NCI-H446 treated with DMSO at 0.1 percent for 48 hours (cell line): ENCODE data around the gene HTD2.

Experiments
- DNase-seq: peaks from one replicate; lab custom pipeline; 2025; lab: John Stamatoyannopoulos, UW

The HTD2 gene

GRCh38 chr3:58292866-58293265, 13.5 kb upstream of the HTD2 start:
- DNase-seq = no peak

DNA sequence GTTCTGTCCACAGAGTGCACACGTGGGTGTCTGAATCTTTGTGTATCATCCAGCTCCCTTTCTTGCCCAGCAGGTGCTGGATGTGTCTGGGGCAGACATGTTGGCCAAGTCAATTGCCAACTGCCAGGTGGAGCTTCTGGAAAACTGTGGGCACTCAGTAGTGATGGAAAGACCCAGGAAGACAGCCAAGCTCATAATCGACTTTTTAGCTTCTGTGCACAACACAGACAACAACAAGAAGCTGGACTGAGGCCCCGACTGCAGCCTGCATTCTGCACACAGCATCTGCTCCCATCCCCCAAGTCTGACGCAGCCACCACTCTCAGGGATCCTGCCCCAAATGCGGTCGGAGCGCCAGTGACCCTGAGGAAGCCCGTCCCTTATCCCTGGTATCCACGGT, 12.8 kb upstream of the HTD2 start:
- DNase-seq = peak; percentile 24

- no peak for DNase-seq
Measured at GRCh38 chr3:58296269-58296668, 10.1 kb upstream of the HTD2 start.

- no peak for DNase-seq
Measured at GRCh38 chr3:58296843-58297242, 9.5 kb upstream of the HTD2 start.

DNA sequence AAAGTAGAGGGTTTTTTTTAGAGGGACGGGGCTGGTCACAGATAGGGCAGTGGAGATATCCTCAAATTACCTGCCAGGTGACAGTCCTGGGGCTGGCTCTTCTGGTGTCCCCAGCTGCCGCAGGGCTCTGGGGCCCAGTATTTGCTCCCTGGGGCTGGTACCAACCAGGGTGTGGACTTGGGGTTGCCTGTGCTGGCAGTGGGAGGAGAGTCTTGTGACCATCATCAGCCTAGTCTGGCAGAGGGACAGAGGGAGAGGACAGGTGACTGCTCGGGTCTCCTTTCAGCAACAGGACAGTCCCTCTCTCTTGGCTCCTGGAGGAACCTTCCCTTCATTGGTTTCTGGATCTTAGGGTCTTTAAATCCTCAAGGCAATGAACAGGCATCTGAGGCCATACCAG, 8.1 kb upstream of the HTD2 start:
- no peak for DNase-seq

- no peak for DNase-seq
Measured at GRCh38 chr3:58299075-58299474, 7.2 kb upstream of the HTD2 start.

DNA sequence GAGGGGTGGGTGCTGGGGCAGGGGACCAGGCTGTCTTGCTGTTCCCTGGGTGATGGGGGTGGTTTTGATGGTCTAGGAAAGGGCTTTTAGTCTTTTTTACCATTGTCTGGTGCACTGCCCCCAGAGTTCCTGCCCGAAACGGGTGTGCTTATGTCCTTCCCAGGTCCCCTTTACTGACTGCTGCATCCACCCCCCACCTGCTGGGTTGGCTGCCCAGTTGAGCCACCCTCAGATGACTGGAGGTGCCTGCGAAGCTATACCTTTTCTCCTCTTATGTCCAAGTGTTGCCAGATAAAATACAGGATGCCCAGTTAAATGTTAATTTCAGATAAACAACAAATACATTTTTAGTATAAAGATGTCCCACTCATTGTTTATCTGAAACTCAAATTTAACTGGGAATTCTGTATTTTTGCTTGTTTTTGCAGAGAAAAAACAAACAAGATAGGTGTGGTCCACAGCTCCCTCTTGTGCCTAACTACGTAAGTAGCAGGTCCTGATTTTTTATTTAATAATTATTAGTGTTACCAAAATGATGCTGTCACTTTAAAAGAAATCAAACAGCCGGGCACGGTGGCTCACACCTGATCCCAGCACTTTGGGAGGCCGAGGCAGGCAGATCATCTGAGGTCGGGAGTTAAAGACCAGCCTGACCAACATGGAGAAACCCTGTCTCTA, 6.3 kb upstream of the HTD2 start:
- DNase-seq = no peak

DNA sequence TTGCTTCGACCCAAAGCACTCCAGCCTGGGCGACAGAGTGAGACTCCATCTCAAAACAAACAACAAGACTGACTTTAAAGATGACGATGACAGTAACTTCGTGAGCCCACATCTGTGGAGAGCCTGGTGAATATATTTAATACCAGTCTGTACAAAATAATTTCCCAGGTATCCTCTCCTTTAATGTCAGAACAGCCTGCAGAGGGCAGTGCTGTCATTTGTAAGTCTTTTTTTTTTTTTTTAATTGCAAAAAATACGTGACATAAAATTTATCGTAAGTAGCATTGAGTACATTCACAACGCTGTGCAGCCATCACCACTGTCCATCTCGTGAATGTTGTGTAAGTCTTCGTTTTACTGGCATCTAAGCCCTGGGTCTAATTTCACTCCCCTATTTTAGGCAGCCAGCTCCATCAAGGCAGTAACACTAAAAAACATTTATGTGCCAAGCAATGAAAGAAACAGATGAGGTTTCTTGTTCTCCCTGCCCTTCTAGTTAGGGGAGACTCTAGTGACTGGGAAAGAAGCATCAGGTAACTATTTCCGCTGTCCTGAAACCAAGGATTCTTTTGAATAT, 1.4 kb downstream of the HTD2 start:
- DNase-seq = peak; percentile 1

- no peak for DNase-seq
Measured at GRCh38 chr3:58308728-58309127, 2.4 kb downstream of the HTD2 start.

DNA sequence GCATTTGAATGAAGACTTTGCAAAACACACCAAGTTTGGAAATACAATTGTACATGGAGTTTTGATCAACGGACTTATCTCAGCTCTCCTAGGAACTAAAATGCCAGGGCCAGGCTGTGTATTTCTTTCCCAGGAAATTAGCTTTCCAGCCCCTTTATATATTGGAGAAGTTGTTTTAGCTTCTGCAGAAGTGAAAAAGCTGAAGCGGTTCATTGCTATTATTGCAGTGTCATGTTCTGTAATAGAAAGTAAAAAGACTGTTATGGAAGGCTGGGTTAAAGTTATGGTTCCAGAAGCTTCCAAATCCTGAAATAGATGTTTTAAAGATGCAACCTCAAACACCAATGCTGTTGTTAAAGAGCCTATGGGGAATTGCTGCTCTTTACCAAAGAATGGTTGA, 11.5 kb downstream of the HTD2 start:
- no peak for DNase-seq

GRCh38 chr3:58321791-58322190, 15.5 kb downstream of the HTD2 start:
- DNase-seq = no peak

- no peak for DNase-seq
Measured at GRCh38 chr3:58322793-58323192, 16.5 kb downstream of the HTD2 start.

DNA sequence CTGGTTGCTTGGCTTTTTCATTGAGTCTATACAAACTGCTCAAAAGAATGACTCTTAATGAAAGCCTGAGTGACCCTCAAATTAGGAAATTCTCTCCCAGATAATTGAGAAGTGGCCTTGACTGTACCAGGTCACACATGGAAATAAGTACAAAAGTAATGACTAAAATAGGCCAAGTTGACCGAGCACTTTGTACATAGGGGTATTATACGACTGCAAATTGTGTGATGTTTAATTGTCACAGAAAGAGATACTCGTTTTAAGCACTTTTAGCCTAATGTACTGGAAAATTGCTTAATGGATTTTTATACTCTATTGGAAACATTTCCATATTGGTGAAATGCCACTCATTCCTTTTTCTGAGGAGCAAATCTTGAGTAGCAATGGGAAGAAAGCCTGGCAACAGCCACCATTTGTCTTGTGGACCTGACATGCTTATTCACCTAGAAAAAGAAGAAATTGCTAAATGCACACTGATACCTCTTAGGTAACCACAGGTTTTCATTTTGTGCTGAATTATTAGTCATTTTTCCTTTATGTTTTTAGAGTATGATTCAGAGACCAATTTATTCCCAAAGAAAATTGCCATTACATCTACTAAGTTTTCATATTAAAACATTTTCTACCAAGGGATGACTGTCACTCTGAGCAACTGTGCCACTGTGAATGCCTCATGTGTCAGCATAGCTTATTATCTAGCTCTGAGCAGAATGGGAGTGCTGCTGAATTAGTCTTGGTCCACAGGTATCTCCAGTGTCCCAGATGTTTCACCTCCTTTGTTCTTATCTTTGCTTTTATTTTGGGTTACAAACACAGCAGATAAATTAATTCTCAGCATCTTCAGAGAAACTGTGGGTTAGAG, 17.4 kb downstream of the HTD2 start:
- no peak for DNase-seq

GRCh38 chr3:58324391-58325390, 18.4 kb downstream of the HTD2 start:
- DNase-seq = no peak

DNA sequence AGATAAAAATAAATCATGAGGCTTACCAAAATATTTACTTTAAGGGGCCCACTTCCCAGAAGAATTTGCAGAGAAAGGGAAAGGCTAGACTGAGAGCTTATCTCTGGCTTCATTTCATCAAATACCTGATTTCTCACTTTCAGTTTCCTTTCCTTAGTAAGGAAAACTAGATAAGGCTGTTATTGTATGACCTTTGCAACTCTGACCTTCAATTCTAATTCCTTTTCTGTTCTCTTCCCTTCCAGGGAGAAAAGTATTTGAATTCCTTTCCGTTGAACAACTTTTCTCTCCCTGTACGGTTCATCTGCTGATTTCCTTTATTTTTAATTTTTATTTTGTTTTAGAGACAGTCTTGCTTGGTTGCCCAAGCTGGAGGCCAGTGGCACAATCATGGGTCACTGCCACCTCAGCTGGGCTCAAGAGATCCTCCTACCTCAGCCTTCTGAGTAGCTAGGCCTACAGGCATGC, 19.2 kb downstream of the HTD2 start:
- DNase-seq = no peak

DNA sequence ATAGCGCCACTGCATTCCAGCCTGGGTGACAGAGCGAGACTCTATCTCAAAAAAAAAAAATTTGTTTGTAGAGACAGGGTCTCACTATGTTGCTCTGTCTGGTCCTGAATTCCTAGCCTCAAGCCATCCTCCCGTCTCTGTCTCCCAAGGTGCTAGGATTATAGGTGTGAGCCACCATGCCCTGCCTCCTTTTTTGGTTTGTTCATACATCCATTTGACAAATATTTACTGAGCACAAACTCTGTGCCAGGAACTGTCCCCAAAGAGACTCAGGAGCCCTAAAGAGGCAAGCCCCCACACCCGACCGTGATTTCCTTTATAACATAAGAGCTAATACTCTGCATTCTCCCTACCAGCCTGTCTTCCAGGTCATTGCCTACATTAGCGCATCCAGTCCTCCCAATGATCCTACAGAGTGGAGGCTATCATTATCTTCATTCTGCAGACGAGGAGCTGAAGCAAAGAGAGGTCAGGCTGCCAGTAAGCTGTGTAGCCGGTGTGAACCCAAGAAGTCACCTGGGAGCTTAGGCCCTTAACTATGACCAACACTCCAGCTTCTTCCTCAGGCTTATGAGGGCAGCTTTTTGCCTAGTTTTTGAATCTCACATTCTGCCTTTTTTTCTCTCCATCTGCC, 20.1 kb downstream of the HTD2 start:
- DNase-seq = no peak

GRCh38 chr3:58329150-58329921, 23.0 kb downstream of the HTD2 start:
- no peak for DNase-seq

- DNase-seq = no peak
Measured at GRCh38 chr3:58329922-58330413, 23.6 kb downstream of the HTD2 start.

DNA sequence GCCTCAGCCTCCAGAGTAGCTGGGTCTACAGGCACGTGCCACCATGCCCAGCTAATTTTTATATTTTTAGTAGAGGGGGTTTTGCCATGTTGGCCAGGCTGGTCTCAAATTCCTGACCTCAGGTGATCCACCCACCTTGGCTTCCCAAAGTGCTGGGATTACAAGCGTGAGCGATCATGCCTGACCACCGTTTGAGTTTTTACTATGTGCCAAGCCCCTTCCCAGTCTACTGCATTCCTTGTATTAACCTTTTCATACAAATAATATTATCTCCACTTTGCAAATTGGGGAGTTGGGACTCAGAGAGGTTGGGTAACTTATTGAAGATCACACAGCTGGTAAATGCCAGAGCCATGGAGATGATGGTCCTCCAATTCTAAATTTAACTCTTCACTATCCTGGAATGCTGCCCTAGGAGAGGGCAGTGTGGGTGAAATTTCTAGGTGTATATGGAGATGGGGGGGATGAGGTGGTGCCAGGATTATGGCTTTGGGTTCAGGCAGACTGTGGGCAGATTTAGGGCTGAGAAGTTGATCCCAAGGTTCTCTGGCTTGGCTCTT, 25.4 kb downstream of the HTD2 start:
- no peak for DNase-seq

GRCh38 chr3:58332575-58333188, 26.4 kb downstream of the HTD2 start, which contains the start of gene PXK:
Gene PXK, plus strand, starts transcription at chr3:58332892. Its CDS starts 97 bp downstream, at chr3:58332989.
- DNase-seq = no peak
